HG03575 (cell line): ENCODE data around the gene ADK.
"Not testable (repeated sequence)": the region's sequence is repeated elsewhere in the genome, so short reads cannot be mapped to it uniquely, and the experiment has no call there.

Experiments
- ATAC-seq: cut with Tn5 transposase; IDR thresholded peaks from one replicate; pipeline ENCODE4 v1.9.1; 2021; ENCODE audit not compliant: unreplicated experiment, insufficient number of reproducible peaks, low FRiP score; ENCODE audit errors: extremely low read depth

The ADK gene

GRCh38 chr10:74222467-74222866 lies 71.4 kb downstream of the ADK start:
- not testable (repeated sequence) for ATAC-seq

GRCh38 chr10:74223755-74224529 lies 72.9 kb downstream of the ADK start:
- ATAC-seq, result no peak

GRCh38 chr10:74227697-74228424 lies 76.8 kb downstream of the ADK start:
- ATAC-seq, result no peak

- ATAC-seq, result no peak
These were observed 80.4 kb downstream of the ADK start for GRCh38 chr10:74231375-74231774.

- no peak for ATAC-seq
These were observed 82.3 kb downstream of the ADK start for GRCh38 chr10:74233281-74233680.

- ATAC-seq, result no peak
These were observed 83.5 kb downstream of the ADK start for GRCh38 chr10:74234569-74234968.

GRCh38 chr10:74238031-74238431 lies 87.0 kb downstream of the ADK start:
- ATAC-seq, result no peak

- no peak for ATAC-seq
These were observed 87.5 kb downstream of the ADK start for GRCh38 chr10:74238516-74238915.

GRCh38 chr10:74243067-74243466 lies 92.0 kb downstream of the ADK start:
- ATAC-seq, result no peak

- ATAC-seq, result no peak
These were observed 93.2 kb downstream of the ADK start for GRCh38 chr10:74244097-74244685.

- no peak for ATAC-seq
These were observed 93.8 kb downstream of the ADK start for GRCh38 chr10:74244807-74245206.

- no peak for ATAC-seq
These were observed 95.5 kb downstream of the ADK start for GRCh38 chr10:74246495-74246894.

GRCh38 chr10:74249865-74250264 lies 98.8 kb downstream of the ADK start:
- no peak for ATAC-seq

- ATAC-seq, result no peak
These were observed 104.2 kb downstream of the ADK start for GRCh38 chr10:74255214-74255613.

- ATAC-seq, result no peak
These were observed 104.9 kb downstream of the ADK start for GRCh38 chr10:74255888-74256357.

- ATAC-seq, result no peak
These were observed 111.8 kb downstream of the ADK start for GRCh38 chr10:74262856-74263255.

- ATAC-seq, result no peak
These were observed 113.0 kb downstream of the ADK start for GRCh38 chr10:74263996-74264395.

- ATAC-seq, result no peak
These were observed 121.3 kb downstream of the ADK start for GRCh38 chr10:74272288-74272687.

- no peak for ATAC-seq
These were observed 124.8 kb downstream of the ADK start for GRCh38 chr10:74275755-74276290.

GRCh38 chr10:74276416-74276815 lies 125.4 kb downstream of the ADK start:
- ATAC-seq, result no peak
